ENCODE data around the gene ALDH9A1.
"Not testable (repeated sequence)": the region's sequence is repeated elsewhere in the genome, so short reads cannot be mapped to it uniquely, and the experiment has no call there.

The ALDH9A1 gene

DNA sequence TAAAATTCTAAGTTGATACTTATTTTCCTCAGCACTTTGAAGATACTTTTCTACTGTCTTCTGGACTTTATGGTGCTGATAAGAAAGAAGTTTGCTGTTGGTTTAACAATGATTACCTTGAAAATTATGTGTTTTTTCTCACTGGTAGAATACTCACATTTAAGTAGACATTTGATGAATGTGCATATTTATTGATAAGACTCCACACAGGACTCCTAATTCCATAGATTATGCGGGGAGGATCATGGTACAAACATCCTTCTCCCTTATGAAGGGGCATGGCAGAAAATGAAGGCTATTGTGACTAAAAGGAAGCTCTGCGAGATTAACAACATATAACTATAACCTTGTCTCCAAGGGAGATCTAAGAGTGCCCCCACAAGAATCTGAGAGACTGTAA is 28.5 kb upstream of the ALDH9A1 start:
- TF ChIP-seq, protein P1, sequence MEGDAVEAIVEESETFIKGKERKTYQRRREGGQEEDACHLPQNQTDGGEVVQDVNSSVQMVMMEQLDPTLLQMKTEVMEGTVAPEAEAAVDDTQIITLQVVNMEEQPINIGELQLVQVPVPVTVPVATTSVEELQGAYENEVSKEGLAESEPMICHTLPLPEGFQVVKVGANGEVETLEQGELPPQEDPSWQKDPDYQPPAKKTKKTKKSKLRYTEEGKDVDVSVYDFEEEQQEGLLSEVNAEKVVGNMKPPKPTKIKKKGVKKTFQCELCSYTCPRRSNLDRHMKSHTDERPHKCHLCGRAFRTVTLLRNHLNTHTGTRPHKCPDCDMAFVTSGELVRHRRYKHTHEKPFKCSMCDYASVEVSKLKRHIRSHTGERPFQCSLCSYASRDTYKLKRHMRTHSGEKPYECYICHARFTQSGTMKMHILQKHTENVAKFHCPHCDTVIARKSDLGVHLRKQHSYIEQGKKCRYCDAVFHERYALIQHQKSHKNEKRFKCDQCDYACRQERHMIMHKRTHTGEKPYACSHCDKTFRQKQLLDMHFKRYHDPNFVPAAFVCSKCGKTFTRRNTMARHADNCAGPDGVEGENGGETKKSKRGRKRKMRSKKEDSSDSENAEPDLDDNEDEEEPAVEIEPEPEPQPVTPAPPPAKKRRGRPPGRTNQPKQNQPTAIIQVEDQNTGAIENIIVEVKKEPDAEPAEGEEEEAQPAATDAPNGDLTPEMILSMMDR (IDR thresholded peaks at IDR 0.05; ENCODE audit: insufficient read depth, low read depth, low read length, missing control alignments): no peak
- DNase-seq (ENCODE audit: low read depth): no peak
- no peak overlapping the region for H3K4me3 ChIP-seq (ENCODE audit: low read length)

GRCh38 chr1:165726169-165726568 is 27.8 kb upstream of the ALDH9A1 start:
- TF ChIP-seq, protein P1 (IDR thresholded peaks at IDR 0.05; ENCODE audit: insufficient read depth, low read depth, low read length, missing control alignments): no peak
- DNase-seq (ENCODE audit: low read depth): no peak
- no peak overlapping the region for H3K4me3 ChIP-seq (ENCODE audit: low read length)

DNA sequence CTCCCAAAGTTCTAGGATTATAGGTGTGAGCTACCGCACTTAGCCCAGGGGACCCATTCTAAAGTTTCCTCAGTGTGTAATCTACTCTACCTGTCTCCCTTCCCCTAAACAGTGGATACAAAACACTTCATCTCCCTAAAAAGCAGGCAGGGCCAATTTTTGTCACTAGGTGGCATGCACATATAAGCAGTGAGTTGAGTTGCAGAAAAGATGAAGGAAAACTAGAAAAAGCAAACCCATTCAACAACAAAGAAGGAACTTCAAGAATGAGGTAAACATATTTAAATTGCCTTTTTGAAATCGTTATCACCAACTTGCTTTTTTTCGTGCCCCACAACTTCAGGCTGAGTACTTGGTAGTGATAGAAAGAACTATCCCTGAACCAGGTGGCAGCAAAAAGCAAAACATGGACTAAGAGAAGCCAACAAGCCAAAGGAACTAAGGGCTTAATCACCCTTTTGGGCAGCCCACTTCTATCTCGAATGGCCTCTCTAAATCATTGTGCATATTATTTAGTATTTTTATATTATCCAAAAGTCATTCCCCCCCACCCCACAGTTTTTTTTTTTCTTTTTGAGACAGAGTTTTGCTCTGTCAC is 19.7 kb upstream of the ALDH9A1 start:
- H3K4me3 ChIP-seq (ENCODE audit: low read length): no peak overlapping the region
- TF ChIP-seq, protein P1 (IDR thresholded peaks at IDR 0.05; ENCODE audit: insufficient read depth, low read depth, low read length, missing control alignments): peak; percentile 84
- peak; percentile 68 for DNase-seq (ENCODE audit: low read depth)

- not testable (repeated sequence) for H3K4me3 ChIP-seq (ENCODE audit: low read length); DNase-seq (ENCODE audit: low read depth)
These were observed 18.1 kb upstream of the ALDH9A1 start for GRCh38 chr1:165716265-165717051.

GRCh38 chr1:165712764-165713163 is 14.4 kb upstream of the ALDH9A1 start:
- H3K4me3 ChIP-seq (ENCODE audit: low read length): no peak overlapping the region
- TF ChIP-seq, protein P1 (IDR thresholded peaks at IDR 0.05; ENCODE audit: insufficient read depth, low read depth, low read length, missing control alignments): no peak
- DNase-seq (ENCODE audit: low read depth): no peak

- TF ChIP-seq, protein P1 (IDR thresholded peaks at IDR 0.05; ENCODE audit: insufficient read depth, low read depth, low read length, missing control alignments): no peak
- H3K4me3 ChIP-seq (ENCODE audit: low read length): no peak overlapping the region
- DNase-seq (ENCODE audit: low read depth): no peak
These were observed 9.8 kb upstream of the ALDH9A1 start for GRCh38 chr1:165707984-165708706.

DNA sequence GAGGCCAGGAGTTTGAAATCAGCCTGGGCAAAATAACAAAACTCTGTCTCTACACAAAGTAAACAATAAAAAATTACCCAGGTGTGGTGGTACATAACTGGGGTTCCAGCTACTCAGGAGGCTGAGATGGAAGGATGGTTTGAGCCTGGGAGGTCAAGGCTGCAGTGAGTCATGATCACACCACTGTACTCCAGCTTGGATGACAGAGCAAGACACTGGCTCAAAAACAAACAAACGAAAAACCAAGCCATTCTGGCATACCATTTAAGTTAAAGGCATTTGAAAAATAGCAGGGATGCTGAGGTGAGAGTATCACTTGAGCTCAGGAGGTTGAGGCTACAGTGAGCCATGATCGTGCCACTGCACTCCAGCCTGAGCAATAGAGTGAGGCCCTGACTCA is 5.3 kb upstream of the ALDH9A1 start:
- no peak overlapping the region for H3K4me3 ChIP-seq (ENCODE audit: low read length)
- TF ChIP-seq, protein P1 (IDR thresholded peaks at IDR 0.05; ENCODE audit: insufficient read depth, low read depth, low read length, missing control alignments): no peak
- DNase-seq (ENCODE audit: low read depth): no peak

- not testable (repeated sequence) for H3K4me3 ChIP-seq (ENCODE audit: low read length)
These were observed 3.6 kb upstream of the ALDH9A1 start for GRCh38 chr1:165701922-165702321.

More at GRCh38 chr1:165701922-165702321, 3.6 kb upstream of the ALDH9A1 start:
- not testable (repeated sequence) for DNase-seq (ENCODE audit: low read depth)

Data from epithelial cell of esophagus (primary cell).